NCI-H526 treated with DMSO at 0.1 percent for 48 hours (cell line): ENCODE results near the gene SDR42E2.
"Not testable (repeated sequence)": the region's sequence is repeated elsewhere in the genome, so short reads cannot be mapped to it uniquely, and the experiment has no call there.

Experiments used
- DNase-seq: peaks from one replicate; lab custom pipeline; 2025; lab: John Stamatoyannopoulos, UW

SDR42E2 gene

GRCh38 chr16:22213801-22214200 lies 51.5 kb downstream of the SDR42E2 start:
- no peak for DNase-seq

- DNase-seq: no peak
These were observed 52.1 kb downstream of the SDR42E2 start for GRCh38 chr16:22214402-22214801.

- DNase-seq: no peak
These were observed 52.6 kb downstream of the SDR42E2 start for GRCh38 chr16:22214889-22215288.

- DNase-seq: no peak
These were observed 54.0 kb downstream of the SDR42E2 start for GRCh38 chr16:22216191-22216831.

GRCh38 chr16:22216832-22217225 lies 54.5 kb downstream of the SDR42E2 start:
- DNase-seq: not testable (repeated sequence)

GRCh38 chr16:22217890-22218730 lies 55.8 kb downstream of the SDR42E2 start:
- no peak for DNase-seq

GRCh38 chr16:22219389-22220068 lies 57.2 kb downstream of the SDR42E2 start:
- DNase-seq: no peak

- DNase-seq: no peak
These were observed 57.7 kb downstream of the SDR42E2 start for GRCh38 chr16:22220069-22220440.

- no peak for DNase-seq
These were observed 58.4 kb downstream of the SDR42E2 start for GRCh38 chr16:22220714-22221113.

GRCh38 chr16:22222006-22222405 lies 59.7 kb downstream of the SDR42E2 start:
- no peak for DNase-seq

- no peak for DNase-seq
These were observed 60.7 kb downstream of the SDR42E2 start for GRCh38 chr16:22222998-22223397.

GRCh38 chr16:22225060-22225459 lies 62.8 kb downstream of the SDR42E2 start:
- no peak for DNase-seq

- no peak for DNase-seq
These were observed 67.6 kb downstream of the SDR42E2 start for GRCh38 chr16:22229889-22230288.

GRCh38 chr16:22232277-22233036 lies 70.2 kb downstream of the SDR42E2 start:
- DNase-seq: no peak

GRCh38 chr16:22233037-22233372 lies 70.7 kb downstream of the SDR42E2 start:
- no peak for DNase-seq

- no peak for DNase-seq
These were observed 73.8 kb downstream of the SDR42E2 start for GRCh38 chr16:22235839-22236745.

- no peak for DNase-seq
These were observed 77.0 kb downstream of the SDR42E2 start for GRCh38 chr16:22239131-22239805.

GRCh38 chr16:22240023-22240710 lies 77.9 kb downstream of the SDR42E2 start:
- DNase-seq: no peak
